ENCODE results near the gene SLC35E3. TPM values are rescaled to one million over a fixed set of nuclear protein-coding genes. Genes with fewer than 3 reads are reported as not detected.
"Not testable (repeated sequence)": the region's sequence is repeated elsewhere in the genome, so short reads cannot be mapped to it uniquely, and the experiment has no call there.

Gene SLC35E3
- total RNA-seq, 2 donors from 2014 or later, result 8.7 to 12.7 TPM

DNA sequence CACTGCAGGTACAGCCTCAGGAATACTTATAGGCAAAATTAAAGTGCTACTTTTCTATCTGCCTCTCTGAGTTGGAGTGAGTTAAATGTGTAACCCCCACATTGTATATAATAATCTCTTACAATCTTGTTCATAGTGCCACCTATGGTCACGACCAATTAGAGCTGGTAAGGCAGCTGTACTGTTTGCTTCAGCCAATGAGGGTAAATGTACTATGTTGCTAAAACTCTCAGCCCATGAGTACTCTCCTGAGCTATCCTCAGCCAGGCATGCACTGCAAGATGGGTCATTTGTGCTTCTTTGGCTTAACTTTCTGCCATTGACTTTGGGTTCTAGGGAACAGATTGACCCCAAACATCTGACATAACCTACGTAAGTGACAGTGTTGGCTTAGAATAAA, 47.0 kb downstream of the SLC35E3 start:
- Mint-ChIP-seq H3K9me3 (no peaks in the 10 kb centered on the region), H3K27me3 (no peaks in the 10 kb centered on the region), H3K27ac (no peak overlapping the region), H3K36me3 (no peaks in the 10 kb centered on the region), H3K4me1 (ENCODE audit: low read depth in 2 of 2) (no peaks in the 10 kb centered on the region), H3K4me3 (no peak overlapping the region)
- ATAC-seq (peak; percentile 77 to 81), DNase-seq (ENCODE audit: low spot score) (no peak)

DNA sequence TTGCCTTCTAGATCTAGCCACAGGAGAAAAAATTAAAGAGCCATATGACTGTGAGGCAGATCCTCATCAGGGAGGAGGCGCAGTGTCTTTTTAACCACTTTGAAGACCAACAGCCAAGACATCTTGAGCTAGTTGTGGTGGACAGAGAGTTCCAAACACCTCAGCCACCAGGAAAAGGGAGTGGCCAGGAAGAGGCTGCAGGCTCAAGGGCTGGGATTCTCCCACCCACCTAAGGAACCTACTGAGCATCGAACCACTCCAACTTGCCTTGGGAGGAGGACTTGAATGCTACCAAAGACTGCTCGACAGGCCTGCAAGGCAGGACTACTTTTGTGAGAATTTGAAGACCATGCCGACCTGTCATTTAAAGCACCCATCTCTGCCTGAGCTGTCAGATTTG, 47.5 kb downstream of the SLC35E3 start:
- Mint-ChIP-seq H3K27me3 (no peaks in the 10 kb centered on the region), H3K4me1 (ENCODE audit: low read depth in 2 of 2) (no peaks in the 10 kb centered on the region), H3K36me3 (no peaks in the 10 kb centered on the region), H3K4me3 (no peak overlapping the region), H3K27ac (no peak overlapping the region), H3K9me3 (no peaks in the 10 kb centered on the region)
- DNase-seq (ENCODE audit: low spot score) (no peak), ATAC-seq (no peak)

DNA sequence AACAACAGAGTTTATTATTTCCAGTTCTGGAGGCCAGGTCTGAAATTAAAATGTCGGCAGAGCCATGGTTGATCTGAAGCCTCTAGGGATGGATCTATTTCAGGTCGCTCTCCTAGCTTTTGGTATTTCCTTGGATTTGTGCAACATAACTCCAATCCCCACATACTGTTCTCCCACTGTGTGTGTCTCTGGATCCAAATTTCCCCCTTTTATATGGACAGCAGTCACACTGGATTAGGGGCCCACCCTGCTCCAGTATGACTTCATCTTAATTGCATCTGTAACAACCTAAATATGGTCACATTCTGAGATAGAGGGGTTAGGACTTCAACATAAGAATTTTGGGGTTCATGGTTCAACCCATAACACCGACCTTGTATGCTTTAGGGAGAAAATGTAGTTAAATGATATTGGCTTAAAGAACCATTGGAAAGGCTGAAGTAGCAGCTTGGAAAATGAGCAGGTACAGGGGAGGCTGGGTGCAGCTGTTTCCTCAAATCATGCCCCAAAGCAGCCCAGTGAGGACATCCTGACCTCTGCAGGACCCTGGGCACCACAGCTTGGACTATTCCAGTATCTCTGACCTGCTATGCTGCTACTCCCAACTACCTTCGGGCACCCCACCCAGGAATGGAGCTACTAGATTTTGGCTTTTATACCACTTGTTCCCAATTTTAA, 48.1 kb downstream of the SLC35E3 start:
- Mint-ChIP-seq H3K4me1 (ENCODE audit: low read depth in 2 of 2) (no peaks in the 10 kb centered on the region), H3K27ac (no peak overlapping the region), H3K9me3 (no peaks in the 10 kb centered on the region), H3K4me3 (no peak overlapping the region), H3K27me3 (no peaks in the 10 kb centered on the region), H3K36me3 (no peaks in the 10 kb centered on the region)
- no peak for DNase-seq (ENCODE audit: low spot score)
- ATAC-seq, result no peak

DNA sequence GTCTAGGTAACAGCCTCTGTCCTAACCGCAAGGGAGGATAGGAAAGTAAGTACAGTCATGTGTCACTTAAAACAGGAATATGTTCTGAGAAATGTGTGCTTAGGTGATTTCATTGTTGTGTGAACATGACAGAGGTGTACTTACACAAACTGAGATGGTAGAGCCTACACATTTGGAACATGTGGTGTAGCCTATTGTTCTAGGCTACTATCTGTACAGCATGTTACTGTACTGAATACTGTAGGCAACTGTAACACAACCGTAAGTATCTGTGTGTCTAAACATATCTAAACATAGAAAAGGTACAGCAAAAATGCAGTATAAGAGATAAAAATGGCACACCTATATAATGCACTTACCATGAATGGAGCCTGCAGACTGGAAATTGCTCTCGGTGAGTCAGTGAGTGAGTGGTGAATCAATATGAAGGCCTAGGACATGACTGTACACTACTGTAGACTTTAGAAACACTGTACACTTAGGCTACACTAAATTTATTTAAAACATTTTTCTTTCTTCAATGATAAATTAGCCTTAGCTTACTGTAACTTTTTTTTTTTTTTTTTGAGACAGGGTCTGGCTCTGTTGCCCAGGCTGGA, 48.8 kb downstream of the SLC35E3 start:
- no peak overlapping the region for H3K27ac Mint-ChIP-seq
- H3K4me3 Mint-ChIP-seq, result no peak overlapping the region
- ATAC-seq, result no peak
- peaks cover 0 to under 1% of the 10 kb centered on the region in 2 donors for H3K27me3 Mint-ChIP-seq
- H3K36me3 Mint-ChIP-seq, result no peaks in the 10 kb centered on the region
- no peaks in the 10 kb centered on the region for H3K9me3 Mint-ChIP-seq
- H3K4me1 Mint-ChIP-seq (ENCODE audit: low read depth in 2 of 2), result no peaks in the 10 kb centered on the region
- DNase-seq (ENCODE audit: low spot score), result no peak

DNA sequence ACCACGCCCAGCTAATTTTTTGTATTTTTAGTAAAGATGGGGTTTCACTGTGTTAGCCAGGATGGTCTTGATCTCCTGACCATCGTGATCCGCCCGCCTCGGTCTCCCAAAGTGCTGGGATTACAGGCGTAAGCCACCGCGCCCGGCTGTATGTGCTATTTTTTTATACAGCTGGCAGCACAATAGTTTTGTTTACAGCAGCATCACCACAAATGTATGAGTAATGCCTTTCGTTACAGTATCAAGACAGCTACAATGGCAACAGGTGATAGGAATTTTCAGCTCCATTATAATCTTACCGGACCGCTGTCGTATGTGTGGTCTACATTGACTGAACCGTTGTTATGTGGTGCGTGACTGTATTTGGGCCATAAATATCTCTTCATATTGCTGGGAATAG, 50.4 kb downstream of the SLC35E3 start:
- Mint-ChIP-seq H3K27me3 (peaks cover 0 to 3% of the 10 kb centered on the region in 2 donors), H3K27ac (no peak overlapping the region), H3K9me3 (no peaks in the 10 kb centered on the region), H3K4me1 (ENCODE audit: low read depth in 2 of 2) (no peaks in the 10 kb centered on the region), H3K4me3 (no peak overlapping the region), H3K36me3 (no peaks in the 10 kb centered on the region)
- DNase-seq (ENCODE audit: low spot score) (no peak), ATAC-seq (no peak)

DNA sequence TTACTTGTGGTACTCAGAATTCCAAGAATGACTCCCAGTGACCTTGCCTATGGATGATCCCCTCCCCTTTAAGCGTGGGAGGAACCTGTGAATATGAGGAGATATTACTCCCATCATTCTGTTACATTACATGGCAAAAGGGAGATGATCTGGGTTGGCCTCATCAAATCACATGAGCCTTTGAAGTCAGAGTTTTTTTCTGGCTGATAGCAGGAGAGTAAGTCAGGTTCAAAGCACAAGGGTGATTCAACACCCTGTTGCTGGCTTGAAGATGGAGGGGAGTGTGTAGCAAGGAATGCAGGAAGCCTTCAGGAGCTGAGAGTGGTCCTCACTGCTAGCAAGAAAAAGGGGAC, 52.9 kb downstream of the SLC35E3 start:
- peaks cover 0 to 3% of the 10 kb centered on the region in 2 donors for H3K27me3 Mint-ChIP-seq
- ATAC-seq, result no peak
- H3K36me3 Mint-ChIP-seq, result no peaks in the 10 kb centered on the region

DNA sequence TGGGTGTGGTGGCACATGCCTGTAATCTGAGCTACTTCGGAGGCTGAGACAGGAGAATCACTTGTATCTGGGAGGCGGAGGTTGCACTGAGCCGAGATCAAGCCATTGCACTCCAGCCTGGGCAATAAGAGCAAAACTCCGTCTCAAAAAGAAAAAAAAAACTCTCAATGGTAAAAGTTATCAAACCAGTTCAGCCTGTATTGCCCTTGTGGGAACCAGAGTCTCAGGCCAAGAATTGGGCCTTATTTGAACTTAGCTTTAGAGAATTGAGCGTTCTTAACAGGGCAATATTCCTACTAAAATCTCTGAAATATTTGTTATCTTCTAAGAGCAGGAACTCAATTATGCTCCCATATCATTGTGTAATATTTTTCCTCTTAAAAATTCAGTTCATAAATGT, 54.3 kb downstream of the SLC35E3 start:
- H3K27me3 Mint-ChIP-seq, result peaks cover 0 to 3% of the 10 kb centered on the region in 2 donors
- DNase-seq (ENCODE audit: low spot score) (no peak), ATAC-seq (no peak)
- H3K9me3 Mint-ChIP-seq, result no peaks in the 10 kb centered on the region
- no peaks in the 10 kb centered on the region for H3K36me3 Mint-ChIP-seq
- no peak overlapping the region for H3K27ac Mint-ChIP-seq
- H3K4me1 Mint-ChIP-seq (ENCODE audit: low read depth in 2 of 2), result no peaks in the 10 kb centered on the region
- no peak overlapping the region for H3K4me3 Mint-ChIP-seq

More for the DNA sequence above, 52.9 kb downstream of the SLC35E3 start:
- H3K4me1 Mint-ChIP-seq (ENCODE audit: low read depth in 2 of 2), result no peaks in the 10 kb centered on the region
- no peaks in the 10 kb centered on the region for H3K9me3 Mint-ChIP-seq
- no peak overlapping the region for H3K4me3 Mint-ChIP-seq
- no peak overlapping the region for H3K27ac Mint-ChIP-seq
- DNase-seq (ENCODE audit: low spot score), result no peak

DNA sequence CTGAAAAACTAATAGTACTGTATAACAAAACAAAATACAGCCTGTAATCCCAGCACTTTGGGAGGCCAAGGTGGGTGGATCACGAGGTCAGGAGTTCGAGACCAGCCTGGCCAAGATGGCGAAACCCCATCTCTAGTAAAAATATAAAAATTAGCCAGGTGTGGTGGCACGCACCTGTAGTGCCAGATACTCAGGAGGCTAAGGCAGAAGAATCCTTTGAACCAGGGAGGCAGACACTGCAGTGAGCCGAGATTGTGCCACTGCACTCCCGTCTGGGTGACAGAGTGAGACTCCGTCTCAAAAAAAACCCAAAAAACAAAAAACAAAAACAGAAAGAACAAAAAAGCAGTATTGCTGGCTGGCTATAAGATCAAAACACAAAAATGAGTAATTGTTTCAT, 55.1 kb downstream of the SLC35E3 start:
- ATAC-seq; H3K4me1 Mint-ChIP-seq (ENCODE audit: low read depth in 2 of 2); H3K27ac Mint-ChIP-seq; H3K36me3 Mint-ChIP-seq; H3K9me3 Mint-ChIP-seq; H3K4me3 Mint-ChIP-seq; DNase-seq (ENCODE audit: low spot score); H3K27me3 Mint-ChIP-seq: not testable (repeated sequence)

DNA sequence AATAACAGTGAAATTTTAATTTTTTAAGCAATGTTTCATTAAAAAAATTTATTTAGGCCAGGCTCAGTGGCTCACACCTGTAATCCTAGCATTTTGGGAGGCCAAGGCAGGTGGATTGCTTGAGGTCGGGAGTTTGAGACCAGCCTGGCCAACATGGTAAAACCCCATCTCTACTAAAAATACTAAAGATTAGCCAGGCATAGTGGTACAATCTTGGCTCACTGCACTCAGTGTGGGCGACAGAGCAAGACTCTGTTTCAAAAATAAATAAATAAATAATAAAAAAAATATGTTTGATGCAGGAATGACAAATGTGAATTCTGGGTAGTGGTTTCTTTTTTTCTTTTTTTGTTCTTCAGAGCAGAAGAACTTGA, 56.4 kb downstream of the SLC35E3 start:
- not testable (repeated sequence) for H3K9me3 Mint-ChIP-seq; H3K4me3 Mint-ChIP-seq; DNase-seq (ENCODE audit: low spot score); H3K4me1 Mint-ChIP-seq (ENCODE audit: low read depth in 2 of 2); H3K27me3 Mint-ChIP-seq; H3K27ac Mint-ChIP-seq; ATAC-seq; H3K36me3 Mint-ChIP-seq

DNA sequence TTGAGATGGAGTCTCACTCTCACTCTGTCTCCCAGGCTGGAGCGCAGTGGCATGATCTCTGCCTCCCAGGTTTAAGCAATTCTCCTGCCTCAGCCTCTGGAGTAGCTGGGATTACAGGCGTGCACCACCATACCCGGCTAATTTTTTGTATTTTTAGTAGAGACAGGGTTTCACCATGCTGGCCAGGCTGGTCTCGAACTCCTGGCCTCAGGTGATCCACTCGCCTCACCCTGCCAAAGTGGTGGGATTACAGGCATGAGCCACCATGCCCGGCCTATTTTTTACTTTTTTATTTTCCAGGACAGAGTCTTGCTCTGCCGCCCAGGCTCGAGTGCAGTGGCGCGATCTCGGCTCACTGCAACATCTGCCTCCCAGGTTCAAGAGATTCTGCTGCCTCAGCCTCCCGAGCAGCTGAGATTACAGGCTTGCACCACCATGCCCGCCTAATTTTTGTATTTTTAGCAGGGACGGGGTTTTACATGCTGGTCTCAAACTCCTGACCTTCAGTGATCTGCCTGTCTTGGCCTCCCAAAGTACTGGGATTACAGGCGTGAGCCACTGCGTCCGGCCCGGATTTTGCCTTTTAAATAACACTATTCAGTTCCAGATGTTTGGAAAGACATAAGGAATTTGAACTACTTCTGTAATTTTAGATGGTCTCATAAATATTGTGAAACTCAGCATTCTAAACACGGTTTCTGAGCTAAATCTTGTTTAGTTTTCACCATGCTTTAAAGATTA, 57.1 kb downstream of the SLC35E3 start:
- not testable (repeated sequence) for H3K27me3 Mint-ChIP-seq; H3K9me3 Mint-ChIP-seq; H3K27ac Mint-ChIP-seq; DNase-seq (ENCODE audit: low spot score); H3K36me3 Mint-ChIP-seq; H3K4me1 Mint-ChIP-seq (ENCODE audit: low read depth in 2 of 2); H3K4me3 Mint-ChIP-seq; ATAC-seq

DNA sequence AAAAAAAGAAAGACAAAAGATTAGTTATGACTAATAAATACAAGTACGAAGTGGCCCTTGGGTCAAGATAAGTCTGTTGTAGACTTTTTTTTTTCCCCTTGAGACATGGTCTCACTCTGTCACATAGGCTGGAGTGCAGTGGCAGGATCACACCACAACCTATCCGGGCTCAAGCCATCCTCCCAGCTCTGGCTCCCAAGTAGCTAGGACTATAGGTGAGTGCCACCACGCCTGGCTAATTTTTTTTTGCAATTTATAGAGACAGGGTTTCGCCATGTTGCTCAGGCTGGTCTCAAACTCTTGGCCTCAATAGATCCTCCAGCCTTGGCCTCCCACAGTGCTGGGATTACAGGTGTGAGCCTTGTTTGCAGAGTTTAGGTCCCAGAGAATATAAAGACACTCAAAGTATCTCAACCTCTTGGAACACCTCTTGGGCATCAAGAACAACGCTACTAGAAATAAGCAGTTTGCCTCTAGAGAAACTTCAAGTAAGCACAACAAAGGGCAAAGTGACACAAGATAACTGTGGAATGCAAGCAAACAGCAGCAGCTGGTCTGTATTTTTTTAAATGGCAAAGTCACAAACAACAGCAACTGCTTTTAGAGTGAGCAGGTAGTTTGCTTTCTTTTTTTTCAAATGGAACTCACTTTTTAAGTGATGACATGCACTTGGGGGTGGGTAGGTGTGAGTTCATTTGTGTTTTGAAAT, 58.1 kb downstream of the SLC35E3 start:
- Mint-ChIP-seq H3K27ac (no peak overlapping the region), H3K4me1 (ENCODE audit: low read depth in 2 of 2) (peaks cover 5 to 10% of the 10 kb centered on the region in 2 donors), H3K36me3 (no peaks in the 10 kb centered on the region), H3K4me3 (no peak overlapping the region), H3K27me3 (peaks cover 0 to 3% of the 10 kb centered on the region in 2 donors), H3K9me3 (no peaks in the 10 kb centered on the region)
- no peak for ATAC-seq
- no peak for DNase-seq (ENCODE audit: low spot score)

DNA sequence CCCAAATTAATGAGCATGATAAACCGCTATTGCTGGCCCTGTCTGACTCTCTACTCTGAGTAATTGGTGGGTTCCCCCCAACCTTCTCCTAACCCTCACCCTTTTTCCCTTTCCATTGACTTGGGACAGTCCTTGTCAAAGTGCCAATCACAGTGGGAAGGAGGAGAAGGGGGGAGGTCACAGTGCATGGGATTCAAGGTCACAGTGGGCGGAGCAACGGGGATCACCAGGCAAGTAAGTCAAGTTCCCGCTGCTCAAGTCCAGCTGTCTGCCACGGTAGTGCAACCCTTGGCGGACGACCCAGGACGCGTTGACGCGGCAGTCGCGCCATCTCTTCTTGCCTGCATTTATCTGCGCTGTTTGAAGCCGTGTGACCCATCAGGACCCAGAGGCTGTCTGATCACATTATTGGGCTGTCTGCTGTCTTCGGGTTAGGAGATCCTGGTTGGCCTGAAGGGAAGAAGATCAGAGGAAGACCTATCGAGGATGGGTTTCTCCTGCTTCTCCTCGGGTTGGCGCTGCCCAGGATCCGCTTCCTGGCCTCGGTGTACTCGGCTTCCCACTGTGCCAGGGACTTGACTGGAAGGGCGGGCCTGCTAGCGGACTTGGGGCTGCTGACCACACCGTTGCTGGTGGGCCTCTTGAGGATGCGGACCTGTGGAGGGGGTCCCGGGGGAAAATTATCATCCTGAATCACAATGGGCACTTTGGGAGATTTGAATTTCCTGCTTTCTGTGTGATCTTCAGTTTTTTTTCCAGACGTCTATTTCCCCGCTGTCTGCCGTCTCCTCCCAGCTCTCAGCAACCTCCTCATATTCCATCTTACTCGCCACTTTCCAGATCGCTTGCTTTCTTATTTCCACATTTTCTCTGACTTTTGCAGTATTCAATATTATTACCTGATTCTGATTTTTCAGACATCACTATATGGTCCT, 58.9 kb downstream of the SLC35E3 start:
- ATAC-seq, result no peak
- Mint-ChIP-seq H3K4me1 (ENCODE audit: low read depth in 2 of 2) (peaks cover 5 to 10% of the 10 kb centered on the region in 2 donors), H3K27ac (no peak overlapping the region)

DNA sequence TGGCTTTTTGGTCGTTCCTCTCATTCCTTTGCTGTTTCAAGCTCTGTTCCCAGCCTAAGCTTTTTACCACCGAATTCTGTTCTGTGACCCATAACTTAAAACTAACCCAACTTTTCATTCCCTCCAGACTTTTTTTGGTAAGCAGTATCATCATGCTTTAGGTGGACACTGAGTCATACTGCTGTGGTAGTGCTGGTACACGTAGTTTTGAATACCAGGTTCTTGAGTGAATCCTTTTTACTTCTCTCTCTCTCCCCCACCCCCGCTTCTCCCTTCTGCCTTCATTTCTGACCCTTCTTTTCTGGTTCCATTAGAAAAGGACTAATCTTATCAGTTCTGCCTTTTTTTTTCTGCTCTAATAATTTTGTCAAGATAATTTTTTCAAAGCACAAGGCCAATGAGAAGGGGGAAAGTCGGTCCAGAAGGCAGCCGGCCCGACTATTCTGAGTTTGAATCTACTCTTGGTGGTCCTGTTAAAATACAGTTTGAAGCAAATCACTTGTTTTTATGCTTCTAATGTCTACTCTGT, 59.7 kb downstream of the SLC35E3 start:
- H3K36me3 Mint-ChIP-seq, result peaks cover under 1% of the 10 kb centered on the region
- peaks cover 5 to 11% of the 10 kb centered on the region in 2 donors for H3K4me1 Mint-ChIP-seq (ENCODE audit: low read depth in 2 of 2)
- no peaks in the 10 kb centered on the region for H3K27me3 Mint-ChIP-seq
- peak overlapping the region in 1 of 2 donors; percentile 0 for H3K27ac Mint-ChIP-seq
- DNase-seq (ENCODE audit: low spot score), result no peak
- H3K9me3 Mint-ChIP-seq, result no peaks in the 10 kb centered on the region
- ATAC-seq, result no peak
- no peak overlapping the region for H3K4me3 Mint-ChIP-seq

More for the DNA sequence above, 58.9 kb downstream of the SLC35E3 start:
- Mint-ChIP-seq H3K36me3 (no peaks in the 10 kb centered on the region), H3K27me3 (peaks cover 0 to 1% of the 10 kb centered on the region in 2 donors), H3K9me3 (no peaks in the 10 kb centered on the region), H3K4me3 (no peak overlapping the region)
- DNase-seq (ENCODE audit: low spot score), result no peak
